HCT116 (cell line): Measurements from ENCODE around the gene CNPY4.

Experiments
- ATF3 ChIP-seq: IDR thresholded peaks from 2 replicates; pipeline ENCODE4 v1.6.1; 2012
- EGR1 ChIP-seq: IDR thresholded peaks from 2 replicates; pipeline ENCODE4 v1.6.1; 2012; ENCODE audit warnings: low read depth
- ELF1 ChIP-seq: IDR thresholded peaks from 2 replicates; pipeline ENCODE4 v1.6.1; 2012; ENCODE audit warnings: low read depth, borderline replicate concordance
- EZH2 ChIP-seq: fragments of 200-600 bp; sonication (generic); IDR thresholded peaks from 2 replicates; pipeline ENCODE4 v1.6.1; 2017; ENCODE audit warnings: antibody characterized with exemption, mixed run types
- POLR2A ChIP-seq: IDR thresholded peaks from 2 replicates; pipeline ENCODE4 v1.7.0; 2011; ENCODE audit warnings: borderline replicate concordance; ENCODE audit not compliant: insufficient read depth, insufficient read length; ENCODE audit errors: extremely low read depth
- POLR2AphosphoS5 ChIP-seq: IDR thresholded peaks from 2 replicates; pipeline ENCODE4 v1.6.1; 2011; ENCODE audit warnings: mild to moderate bottlenecking, low read depth, low read length, moderate library complexity
- RAD21 ChIP-seq: IDR thresholded peaks from 2 replicates; pipeline ENCODE4 v1.6.1; 2012; ENCODE audit warnings: low read depth, mild to moderate bottlenecking
- TF ChIP-seq, protein P1 (sequence below), 3 experiments: fragments of 200-600 bp in 1 of 3; sonication (generic) in 1 of 3; IDR thresholded peaks in 2 of 3; conservative IDR thresholded peaks in 1 of 3; 2 replicates each; pipeline ENCODE4 v1.5.1; 2012 to 2017; ENCODE audit warnings: low read depth in 2 of 3, low read length in 2 of 3, antibody characterized with exemption in 1 of 3, borderline replicate concordance in 1 of 3, control low read depth in 1 of 3, mild to moderate bottlenecking in 1 of 3, mixed read lengths in 1 of 3, mixed run types in 1 of 3, moderate library complexity in 1 of 3; ENCODE audit not compliant: insufficient read depth in 1 of 3

GRCh38 chr7:100118388-100119071, 904 bp upstream of the CNPY4 start:
- TF ChIP-seq POLR2A (no peak), POLR2AphosphoS5 (no peak), RAD21 (no peak), ATF3 (no peak), EGR1 (no peak), EZH2 (no peak), ELF1 (no peak)
- TF ChIP-seq, protein P1, sequence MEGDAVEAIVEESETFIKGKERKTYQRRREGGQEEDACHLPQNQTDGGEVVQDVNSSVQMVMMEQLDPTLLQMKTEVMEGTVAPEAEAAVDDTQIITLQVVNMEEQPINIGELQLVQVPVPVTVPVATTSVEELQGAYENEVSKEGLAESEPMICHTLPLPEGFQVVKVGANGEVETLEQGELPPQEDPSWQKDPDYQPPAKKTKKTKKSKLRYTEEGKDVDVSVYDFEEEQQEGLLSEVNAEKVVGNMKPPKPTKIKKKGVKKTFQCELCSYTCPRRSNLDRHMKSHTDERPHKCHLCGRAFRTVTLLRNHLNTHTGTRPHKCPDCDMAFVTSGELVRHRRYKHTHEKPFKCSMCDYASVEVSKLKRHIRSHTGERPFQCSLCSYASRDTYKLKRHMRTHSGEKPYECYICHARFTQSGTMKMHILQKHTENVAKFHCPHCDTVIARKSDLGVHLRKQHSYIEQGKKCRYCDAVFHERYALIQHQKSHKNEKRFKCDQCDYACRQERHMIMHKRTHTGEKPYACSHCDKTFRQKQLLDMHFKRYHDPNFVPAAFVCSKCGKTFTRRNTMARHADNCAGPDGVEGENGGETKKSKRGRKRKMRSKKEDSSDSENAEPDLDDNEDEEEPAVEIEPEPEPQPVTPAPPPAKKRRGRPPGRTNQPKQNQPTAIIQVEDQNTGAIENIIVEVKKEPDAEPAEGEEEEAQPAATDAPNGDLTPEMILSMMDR (IDR thresholded peaks at IDR 0.05 in 2 of 3, conservative IDR thresholded peaks at IDR 0.05 in 1 of 3; ENCODE audit: borderline replicate concordance in 1 of 3, insufficient read depth in 1 of 3, low read depth in 2 of 3, low read length in 2 of 3) = no peak
